Testis (tissue), 2 donors: Measurements from ENCODE around the gene MYADM.

Source experiments
- POLR2A ChIP-seq: fragments of 450-650 bp; IDR thresholded peaks from one replicate; pipeline ENCODE4 v1.6.1; 2017; ENCODE audit warnings: antibody characterized with exemption, mild to moderate bottlenecking, moderate library complexity
- TF ChIP-seq, protein P1 (sequence below), 3 experiments: fragments of 450-650 bp in 2 of 3; fragments of 200-600 bp in 1 of 3; sonication (generic) in 1 of 3; IDR thresholded peaks; one replicate each; pipeline ENCODE4 v1.5.1; 2016 to 2019; ENCODE audit warnings: antibody characterized with exemption in 3 of 3, mild to moderate bottlenecking in 2 of 3, moderate library complexity in 1 of 3

DNA sequence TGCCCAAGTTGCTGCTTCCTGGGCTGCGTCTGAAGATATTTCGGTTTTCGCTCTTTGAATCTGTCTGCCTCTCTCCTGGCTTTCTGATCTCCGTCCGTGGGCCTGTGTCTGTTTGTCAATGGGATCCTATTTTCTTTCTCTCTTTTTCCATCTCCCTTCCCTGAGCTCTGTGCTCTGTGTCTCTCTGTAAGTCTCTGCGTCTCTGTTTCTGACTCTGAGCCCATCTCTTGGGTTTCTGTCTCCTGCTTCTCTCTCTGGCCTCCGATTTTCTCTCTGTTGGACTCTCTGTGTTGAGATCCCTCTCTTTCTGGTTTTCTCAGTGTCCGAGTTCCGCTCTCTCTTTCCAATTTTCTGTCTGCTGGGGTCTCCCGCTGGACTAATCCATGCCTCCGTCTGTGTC lies 16.1 kb downstream of the MYADM start:
- TF ChIP-seq, protein P1, sequence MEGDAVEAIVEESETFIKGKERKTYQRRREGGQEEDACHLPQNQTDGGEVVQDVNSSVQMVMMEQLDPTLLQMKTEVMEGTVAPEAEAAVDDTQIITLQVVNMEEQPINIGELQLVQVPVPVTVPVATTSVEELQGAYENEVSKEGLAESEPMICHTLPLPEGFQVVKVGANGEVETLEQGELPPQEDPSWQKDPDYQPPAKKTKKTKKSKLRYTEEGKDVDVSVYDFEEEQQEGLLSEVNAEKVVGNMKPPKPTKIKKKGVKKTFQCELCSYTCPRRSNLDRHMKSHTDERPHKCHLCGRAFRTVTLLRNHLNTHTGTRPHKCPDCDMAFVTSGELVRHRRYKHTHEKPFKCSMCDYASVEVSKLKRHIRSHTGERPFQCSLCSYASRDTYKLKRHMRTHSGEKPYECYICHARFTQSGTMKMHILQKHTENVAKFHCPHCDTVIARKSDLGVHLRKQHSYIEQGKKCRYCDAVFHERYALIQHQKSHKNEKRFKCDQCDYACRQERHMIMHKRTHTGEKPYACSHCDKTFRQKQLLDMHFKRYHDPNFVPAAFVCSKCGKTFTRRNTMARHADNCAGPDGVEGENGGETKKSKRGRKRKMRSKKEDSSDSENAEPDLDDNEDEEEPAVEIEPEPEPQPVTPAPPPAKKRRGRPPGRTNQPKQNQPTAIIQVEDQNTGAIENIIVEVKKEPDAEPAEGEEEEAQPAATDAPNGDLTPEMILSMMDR (IDR thresholded peaks at IDR 0.05), result no peak
- no peak for TF ChIP-seq POLR2A
